Measurements from ENCODE around the gene BMP7. TPM values are rescaled to one million over a fixed set of nuclear protein-coding genes. Genes with fewer than 3 reads are reported as not detected.

Gene BMP7
- total and polyA plus RNA-seq, 3 experiments from 2014 or later: not detected

DNA sequence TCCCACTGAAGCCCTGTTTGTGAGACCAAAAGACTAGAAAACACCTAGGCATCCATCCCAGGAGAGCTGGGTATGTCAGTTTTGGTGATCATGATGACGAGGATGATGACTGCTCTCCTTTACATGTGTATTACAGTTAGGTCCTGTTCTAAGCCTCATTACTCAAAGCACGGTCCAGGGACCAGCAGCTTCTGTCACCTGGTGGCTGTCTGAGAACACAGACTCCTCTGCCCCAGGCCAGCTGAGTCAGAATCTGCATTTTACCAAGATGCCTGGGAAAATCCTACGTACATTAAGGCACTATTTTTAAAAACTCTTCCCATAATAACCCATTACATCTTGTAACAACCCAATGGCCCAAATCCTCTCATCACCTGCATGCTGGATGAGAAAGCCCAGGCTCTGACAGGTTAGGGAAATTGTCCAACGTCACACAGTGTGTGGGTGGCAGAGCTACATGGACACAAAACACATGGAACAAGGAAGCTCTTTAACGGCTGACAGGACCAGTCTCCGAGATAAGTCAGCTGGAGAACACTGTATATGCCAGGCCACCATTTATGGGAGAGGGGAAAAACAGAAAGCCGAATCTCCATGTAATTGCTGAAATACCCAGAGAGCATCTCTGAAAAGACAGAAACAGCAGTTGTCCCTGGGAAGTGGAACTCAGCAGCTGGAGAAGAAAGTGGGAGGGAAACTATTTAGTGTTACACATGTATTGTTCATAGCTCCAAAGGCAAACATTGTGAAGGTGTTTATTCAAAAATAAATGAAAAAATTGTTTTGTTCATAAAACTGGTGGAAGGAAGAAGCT lies 65.4 kb downstream of the BMP7 start:
- ChIA-PET CTCF (no interaction called here), POLR2A (no interaction called here)
- Histone ChIP-seq H3K4me3 (ENCODE audit: low read length) (no peak overlapping the region), H3K9me3 (ENCODE audit: low read length) (no peaks in the 10 kb centered on the region), H3K36me3 (ENCODE audit: insufficient read depth, low read length) (no peaks in the 10 kb centered on the region), H3K4me1 (ENCODE audit: insufficient read depth, low read length) (no peaks in the 10 kb centered on the region), H3K27ac (ENCODE audit: low read depth, low read length) (no peak overlapping the region), H3K27me3 (ENCODE audit: insufficient read depth, low read length, poor library complexity, severe bottlenecking) (no peaks in the 10 kb centered on the region)
- Mint-ChIP-seq H3K4me3 (no peak overlapping the region), H3K27me3 (peaks cover 0 to 4% of the 10 kb centered on the region in 2 donors), H3K9me3 (no peaks in the 10 kb centered on the region), H3K27ac (no peak overlapping the region), H3K36me3 (no peaks in the 10 kb centered on the region), H3K4me1 (no peaks in the 10 kb centered on the region)
- DNase-seq: no peak

DNA sequence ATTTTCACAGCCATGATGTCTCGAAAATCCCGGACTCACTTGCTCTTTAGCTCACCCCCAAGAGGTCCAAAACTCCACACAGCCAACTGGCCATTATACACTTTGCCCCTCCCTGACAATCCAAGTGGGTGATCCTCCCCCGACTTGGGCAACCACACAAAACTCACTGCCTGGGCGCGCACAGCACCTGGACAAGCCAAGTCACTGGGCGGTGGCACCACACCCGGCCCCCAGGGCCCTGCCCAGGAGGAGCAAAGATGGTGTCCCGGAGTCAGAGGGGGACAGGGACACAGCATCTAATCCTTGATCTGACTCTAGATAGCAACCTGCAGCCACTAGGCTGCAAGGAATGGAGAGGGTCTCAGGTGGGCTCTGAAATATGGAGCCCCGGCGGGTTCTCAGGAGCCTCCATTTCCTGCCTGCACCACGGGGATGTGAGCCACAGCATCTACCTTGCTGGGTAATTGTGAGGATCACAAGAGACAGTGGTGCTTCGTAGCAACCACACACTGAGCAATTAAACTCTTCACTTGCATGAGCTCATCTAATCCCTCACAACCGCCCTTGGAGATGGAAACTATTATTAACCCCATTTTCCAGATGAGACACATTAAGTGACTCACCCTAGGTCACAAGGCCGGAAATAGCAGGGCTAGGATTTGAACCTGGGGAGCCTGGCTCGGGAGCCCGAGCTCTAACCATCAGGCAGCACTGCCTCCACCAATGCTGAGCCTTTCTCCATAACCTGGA lies 66.6 kb downstream of the BMP7 start:
- H3K36me3 Mint-ChIP-seq: no peaks in the 10 kb centered on the region

DNA sequence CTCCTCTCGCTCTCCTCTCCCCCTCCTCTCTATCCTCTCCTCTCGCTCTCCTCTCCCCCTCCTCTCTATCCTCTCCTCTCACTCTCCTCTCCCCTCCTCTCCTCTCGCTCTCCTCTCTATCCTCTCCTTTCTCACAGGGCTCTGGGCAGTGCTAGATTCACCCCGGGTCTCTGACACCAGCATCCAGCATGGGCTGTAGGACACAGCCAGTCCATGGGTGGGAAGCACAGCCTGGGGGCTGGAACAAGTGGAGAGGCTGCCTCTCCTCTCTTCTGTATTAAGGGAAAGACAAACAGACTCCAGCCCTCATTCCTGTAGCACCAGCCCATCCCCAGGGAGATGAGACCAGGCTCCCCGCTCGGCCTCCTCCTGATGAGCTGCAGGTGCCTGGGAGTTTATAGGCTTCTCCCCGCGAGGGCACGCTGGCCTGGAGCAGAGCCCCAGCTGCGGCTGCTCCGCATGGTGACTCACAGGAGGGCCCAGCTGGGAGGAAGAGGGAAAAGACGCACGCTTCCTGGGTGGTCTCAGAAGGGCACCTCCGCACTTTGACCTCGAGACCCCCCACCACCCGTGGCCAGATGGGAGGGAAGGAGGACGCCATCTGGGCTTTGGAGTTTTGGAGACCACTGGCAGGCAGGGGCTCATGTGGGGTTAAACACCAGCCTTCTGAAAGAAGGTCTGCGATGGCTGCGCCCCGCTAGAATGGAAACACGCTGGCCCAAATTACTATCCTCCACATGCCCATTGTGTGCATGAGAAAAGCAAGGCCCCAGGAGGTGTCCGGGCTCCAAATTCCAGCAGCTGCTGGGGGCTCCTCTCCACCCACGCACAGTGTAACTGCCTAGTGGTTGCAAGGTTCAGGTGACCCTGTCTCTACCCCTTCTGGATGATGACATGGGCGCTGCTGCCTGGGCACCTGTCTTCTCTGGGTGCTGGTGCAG lies 68.0 kb downstream of the BMP7 start:
- ChIA-PET CTCF (interaction anchor here (0.6 kb wide), 1 partner anchor 977 kb away, joined by 3 read pairs; no protein-coding TSS in a partner anchor), POLR2A (no interaction called here)
- Histone ChIP-seq H3K9me3 (ENCODE audit: low read length) (no peaks in the 10 kb centered on the region), H3K4me3 (ENCODE audit: low read length) (no peak overlapping the region), H3K27ac (ENCODE audit: low read depth, low read length) (no peak overlapping the region), H3K36me3 (ENCODE audit: insufficient read depth, low read length) (no peaks in the 10 kb centered on the region), H3K4me1 (ENCODE audit: insufficient read depth, low read length) (no peaks in the 10 kb centered on the region), H3K27me3 (ENCODE audit: insufficient read depth, low read length, poor library complexity, severe bottlenecking) (no peaks in the 10 kb centered on the region)
- Mint-ChIP-seq H3K9me3 (no peaks in the 10 kb centered on the region), H3K36me3 (no peaks in the 10 kb centered on the region), H3K4me3 (no peak overlapping the region), H3K27ac (no peak overlapping the region), H3K27me3 (peaks cover 0 to 3% of the 10 kb centered on the region in 2 donors), H3K4me1 (no peaks in the 10 kb centered on the region)
- DNase-seq: no peak

More for the DNA sequence above, 66.6 kb downstream of the BMP7 start:
- no peak overlapping the region for H3K4me3 Mint-ChIP-seq
- H3K9me3 ChIP-seq (ENCODE audit: low read length): no peaks in the 10 kb centered on the region
- H3K4me3 ChIP-seq (ENCODE audit: low read length): no peak overlapping the region
- H3K36me3 ChIP-seq (ENCODE audit: insufficient read depth, low read length): no peaks in the 10 kb centered on the region
- DNase-seq: no peak
- H3K27ac Mint-ChIP-seq: no peak overlapping the region
- H3K27me3 Mint-ChIP-seq: peaks cover 0 to 4% of the 10 kb centered on the region in 2 donors
- H3K4me1 ChIP-seq (ENCODE audit: insufficient read depth, low read length): no peaks in the 10 kb centered on the region
- no peaks in the 10 kb centered on the region for H3K9me3 Mint-ChIP-seq
- H3K27ac ChIP-seq (ENCODE audit: low read depth, low read length): no peak overlapping the region
- ChIA-PET CTCF (no interaction called here), POLR2A (no interaction called here)
- H3K4me1 Mint-ChIP-seq: no peaks in the 10 kb centered on the region
- H3K27me3 ChIP-seq (ENCODE audit: insufficient read depth, low read length, poor library complexity, severe bottlenecking): no peaks in the 10 kb centered on the region

DNA sequence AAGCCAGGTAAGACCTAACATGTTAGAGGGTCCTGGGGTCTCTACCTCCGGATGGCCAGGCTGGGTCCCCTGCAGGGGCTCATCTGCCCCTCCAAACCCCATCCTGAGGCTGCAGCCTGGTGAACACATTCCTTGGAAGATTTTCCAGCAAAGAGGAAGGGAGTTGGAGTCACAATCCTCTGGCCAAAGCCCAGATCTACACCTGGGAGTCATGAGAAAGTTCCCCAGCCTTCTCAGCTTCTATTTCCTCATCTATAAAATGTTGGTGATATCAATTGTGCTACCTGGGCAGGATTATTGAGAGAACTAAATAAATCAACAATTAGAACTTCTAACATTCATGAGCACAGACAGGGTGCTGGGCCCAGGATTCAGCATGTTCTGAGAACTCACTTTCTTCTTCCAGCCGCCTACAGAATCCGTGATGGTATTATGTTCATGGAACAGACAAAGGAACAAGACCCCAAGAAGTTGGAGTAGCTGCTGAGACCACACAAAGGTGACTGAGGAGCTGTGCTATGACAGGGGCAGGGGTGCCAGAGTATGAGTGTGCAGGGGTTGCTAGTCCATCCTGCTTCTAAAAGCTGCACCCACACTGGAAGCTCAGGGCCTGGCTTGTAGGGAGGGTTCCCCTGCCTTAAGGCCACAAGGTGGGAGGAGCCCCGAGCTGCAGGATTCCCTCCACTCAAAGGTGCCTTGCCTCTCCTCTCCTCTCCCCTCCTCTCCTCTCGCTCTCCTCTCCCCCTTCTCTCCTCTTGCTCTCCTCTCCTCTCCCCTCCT lies 68.9 kb downstream of the BMP7 start:
- Mint-ChIP-seq H3K4me3 (no peak overlapping the region), H3K27me3 (no peaks in the 10 kb centered on the region), H3K4me1 (no peaks in the 10 kb centered on the region), H3K36me3 (no peaks in the 10 kb centered on the region), H3K9me3 (no peaks in the 10 kb centered on the region), H3K27ac (no peak overlapping the region)
- no peak overlapping the region for H3K27ac ChIP-seq (ENCODE audit: low read depth, low read length)
- H3K36me3 ChIP-seq (ENCODE audit: insufficient read depth, low read length): no peaks in the 10 kb centered on the region
- DNase-seq: no peak
- no peak overlapping the region for H3K4me3 ChIP-seq (ENCODE audit: low read length)
- ChIA-PET POLR2A (no interaction called here), CTCF (no interaction called here)
- no peaks in the 10 kb centered on the region for H3K4me1 ChIP-seq (ENCODE audit: insufficient read depth, low read length)
- H3K27me3 ChIP-seq (ENCODE audit: insufficient read depth, low read length, poor library complexity, severe bottlenecking): no peaks in the 10 kb centered on the region
- no peaks in the 10 kb centered on the region for H3K9me3 ChIP-seq (ENCODE audit: low read length)

DNA sequence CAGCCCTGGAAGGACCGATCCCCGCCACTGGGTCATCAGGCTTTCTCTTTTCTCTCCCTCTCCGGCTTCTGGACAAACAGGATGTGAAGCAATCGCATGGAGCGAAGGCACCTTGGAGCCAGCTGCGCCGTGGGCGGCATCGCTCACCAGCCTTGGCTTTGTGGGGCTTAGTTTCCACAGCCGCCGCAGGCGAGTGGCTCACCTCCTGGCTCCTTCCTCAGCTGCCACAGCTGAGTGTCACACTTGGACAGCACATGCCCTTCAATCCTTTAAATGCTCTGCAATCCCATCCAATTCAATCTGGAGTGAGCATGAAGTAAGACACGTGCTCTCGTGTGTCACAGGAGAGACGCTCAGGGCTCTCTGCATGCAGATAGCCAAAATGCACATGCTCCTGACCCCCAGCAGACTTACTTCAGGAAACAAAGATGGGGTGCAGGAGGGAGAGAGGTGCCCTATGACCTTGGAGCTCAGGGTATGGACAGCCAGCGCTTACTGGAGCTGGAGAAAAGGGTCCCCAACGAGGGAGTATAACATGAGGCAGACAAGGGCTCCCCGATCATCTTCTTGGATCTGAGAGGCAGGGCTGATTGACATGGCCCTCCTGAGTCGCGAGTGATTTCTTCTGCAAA lies 70.9 kb downstream of the BMP7 start:
- Mint-ChIP-seq H3K9me3 (no peaks in the 10 kb centered on the region), H3K4me1 (no peaks in the 10 kb centered on the region), H3K36me3 (no peaks in the 10 kb centered on the region), H3K4me3 (no peak overlapping the region), H3K27ac (no peak overlapping the region), H3K27me3 (no peaks in the 10 kb centered on the region)
- H3K36me3 ChIP-seq (ENCODE audit: insufficient read depth, low read length): no peaks in the 10 kb centered on the region
- H3K9me3 ChIP-seq (ENCODE audit: low read length): no peaks in the 10 kb centered on the region
- CTCF ChIA-PET: no interaction called here
- no peak for DNase-seq
- POLR2A ChIA-PET: no interaction called here
- H3K27ac ChIP-seq (ENCODE audit: low read depth, low read length): no peak overlapping the region
- H3K4me3 ChIP-seq (ENCODE audit: low read length): no peak overlapping the region
- H3K27me3 ChIP-seq (ENCODE audit: insufficient read depth, low read length, poor library complexity, severe bottlenecking): no peaks in the 10 kb centered on the region
- H3K4me1 ChIP-seq (ENCODE audit: insufficient read depth, low read length): no peaks in the 10 kb centered on the region

DNA sequence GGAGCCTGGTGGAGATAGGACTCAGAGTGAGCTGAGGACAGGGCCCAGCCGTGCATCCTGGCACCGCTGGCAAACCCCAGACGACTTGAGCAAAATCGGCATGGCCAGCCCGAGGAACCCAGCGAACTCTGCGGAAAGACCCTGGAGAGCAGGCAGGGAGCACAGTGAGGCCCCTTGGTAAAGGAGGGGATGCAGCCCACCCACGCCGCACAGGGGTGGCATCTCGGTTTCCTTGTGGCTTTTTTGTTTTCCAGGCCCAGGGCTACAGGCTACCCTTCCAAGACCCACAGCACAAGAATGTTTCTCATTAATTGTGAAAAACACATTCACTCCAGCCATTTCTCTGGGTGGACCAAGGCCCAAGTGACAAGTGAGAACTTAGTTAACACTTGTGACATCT lies 71.4 kb downstream of the BMP7 start:
- Mint-ChIP-seq H3K9me3 (no peaks in the 10 kb centered on the region), H3K4me3 (no peak overlapping the region), H3K36me3 (no peaks in the 10 kb centered on the region), H3K27me3 (no peaks in the 10 kb centered on the region), H3K4me1 (no peaks in the 10 kb centered on the region), H3K27ac (no peak overlapping the region)
- Histone ChIP-seq H3K9me3 (ENCODE audit: low read length) (no peaks in the 10 kb centered on the region), H3K36me3 (ENCODE audit: insufficient read depth, low read length) (no peaks in the 10 kb centered on the region), H3K27me3 (ENCODE audit: insufficient read depth, low read length, poor library complexity, severe bottlenecking) (no peaks in the 10 kb centered on the region), H3K27ac (ENCODE audit: low read depth, low read length) (no peak overlapping the region), H3K4me3 (ENCODE audit: low read length) (no peak overlapping the region), H3K4me1 (ENCODE audit: insufficient read depth, low read length) (no peaks in the 10 kb centered on the region)
- ChIA-PET CTCF (no interaction called here), POLR2A (no interaction called here)
- DNase-seq: no peak

DNA sequence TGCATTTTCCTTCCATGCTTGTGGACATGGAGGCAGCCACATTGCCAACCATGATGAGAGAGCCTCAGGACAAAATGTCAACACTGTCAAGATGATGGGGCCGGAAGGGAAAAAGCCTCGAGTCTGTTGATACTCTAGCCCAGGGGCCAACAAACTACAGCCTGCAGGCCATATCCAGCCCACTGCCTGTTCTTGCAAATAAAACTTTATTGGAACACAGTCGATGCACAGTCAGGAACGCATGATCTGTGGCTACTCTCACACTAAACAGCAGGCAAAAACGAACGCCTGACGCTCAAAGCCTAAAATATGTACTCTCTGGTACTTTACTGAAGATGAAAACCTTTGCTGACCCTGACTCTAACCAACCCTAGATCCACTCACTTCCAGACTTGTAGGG lies 72.3 kb downstream of the BMP7 start:
- no peaks in the 10 kb centered on the region for H3K4me1 ChIP-seq (ENCODE audit: insufficient read depth, low read length)
- no peak overlapping the region for H3K4me3 Mint-ChIP-seq
- H3K27me3 ChIP-seq (ENCODE audit: insufficient read depth, low read length, poor library complexity, severe bottlenecking): no peaks in the 10 kb centered on the region
- ChIA-PET POLR2A (no interaction called here), CTCF (no interaction called here)
- no peaks in the 10 kb centered on the region for H3K9me3 Mint-ChIP-seq
- no peaks in the 10 kb centered on the region for H3K36me3 Mint-ChIP-seq
- no peak for DNase-seq
- no peaks in the 10 kb centered on the region for H3K9me3 ChIP-seq (ENCODE audit: low read length)
- no peaks in the 10 kb centered on the region for H3K27me3 Mint-ChIP-seq
- H3K4me1 Mint-ChIP-seq: no peaks in the 10 kb centered on the region
- no peak overlapping the region for H3K27ac ChIP-seq (ENCODE audit: low read depth, low read length)
- no peak overlapping the region for H3K4me3 ChIP-seq (ENCODE audit: low read length)
- no peaks in the 10 kb centered on the region for H3K36me3 ChIP-seq (ENCODE audit: insufficient read depth, low read length)
- no peak overlapping the region for H3K27ac Mint-ChIP-seq
